LNCaP clone FGC (cell line): Measurements from ENCODE around the gene DCANP1.

Experiments
- DNase-seq: peaks from one replicate; pipeline ENCODE4 v3.0.0-alpha.2; 2011; ENCODE audit warnings: low read depth
- H3K4me3 ChIP-seq: 2 replicates; pipeline ENCODE4 v1.5.1; 2011; ENCODE audit warnings: mild to moderate bottlenecking, low read depth, low read length, control low read depth
- TF ChIP-seq, protein P1 (sequence below): IDR thresholded peaks from 2 replicates; pipeline ENCODE4 v1.5.1; 2012; ENCODE audit warnings: mild to moderate bottlenecking; ENCODE audit not compliant: control insufficient read depth, insufficient read depth; ENCODE audit errors: extremely low read depth

The DCANP1 gene

DNA sequence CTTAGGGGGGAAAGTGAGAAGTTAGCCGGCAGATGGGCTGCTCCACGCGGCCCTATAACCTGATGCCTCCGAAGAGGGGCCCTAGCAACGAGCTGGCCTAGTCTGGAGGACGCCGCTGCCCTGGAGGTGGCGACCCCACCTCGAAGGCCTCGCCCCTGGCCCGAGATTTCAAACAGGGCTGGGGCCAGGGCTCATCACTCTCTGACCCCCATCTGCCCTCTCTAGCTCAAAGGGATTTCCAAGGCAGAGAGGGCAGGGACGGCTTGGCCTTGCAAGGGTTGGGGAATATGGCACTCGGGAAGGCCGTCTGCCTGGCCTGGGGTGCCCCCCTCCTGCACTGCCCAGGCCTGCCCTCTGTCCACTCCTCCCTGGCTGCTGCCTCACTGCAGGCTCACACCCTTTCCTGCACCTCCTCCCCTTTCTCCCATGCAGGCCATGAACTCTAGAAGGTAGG is 30.5 kb upstream of the DCANP1 start:
- H3K4me3 ChIP-seq = no peak overlapping the region
- DNase-seq = no peak
- TF ChIP-seq, protein P1, sequence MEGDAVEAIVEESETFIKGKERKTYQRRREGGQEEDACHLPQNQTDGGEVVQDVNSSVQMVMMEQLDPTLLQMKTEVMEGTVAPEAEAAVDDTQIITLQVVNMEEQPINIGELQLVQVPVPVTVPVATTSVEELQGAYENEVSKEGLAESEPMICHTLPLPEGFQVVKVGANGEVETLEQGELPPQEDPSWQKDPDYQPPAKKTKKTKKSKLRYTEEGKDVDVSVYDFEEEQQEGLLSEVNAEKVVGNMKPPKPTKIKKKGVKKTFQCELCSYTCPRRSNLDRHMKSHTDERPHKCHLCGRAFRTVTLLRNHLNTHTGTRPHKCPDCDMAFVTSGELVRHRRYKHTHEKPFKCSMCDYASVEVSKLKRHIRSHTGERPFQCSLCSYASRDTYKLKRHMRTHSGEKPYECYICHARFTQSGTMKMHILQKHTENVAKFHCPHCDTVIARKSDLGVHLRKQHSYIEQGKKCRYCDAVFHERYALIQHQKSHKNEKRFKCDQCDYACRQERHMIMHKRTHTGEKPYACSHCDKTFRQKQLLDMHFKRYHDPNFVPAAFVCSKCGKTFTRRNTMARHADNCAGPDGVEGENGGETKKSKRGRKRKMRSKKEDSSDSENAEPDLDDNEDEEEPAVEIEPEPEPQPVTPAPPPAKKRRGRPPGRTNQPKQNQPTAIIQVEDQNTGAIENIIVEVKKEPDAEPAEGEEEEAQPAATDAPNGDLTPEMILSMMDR = no peak

DNA sequence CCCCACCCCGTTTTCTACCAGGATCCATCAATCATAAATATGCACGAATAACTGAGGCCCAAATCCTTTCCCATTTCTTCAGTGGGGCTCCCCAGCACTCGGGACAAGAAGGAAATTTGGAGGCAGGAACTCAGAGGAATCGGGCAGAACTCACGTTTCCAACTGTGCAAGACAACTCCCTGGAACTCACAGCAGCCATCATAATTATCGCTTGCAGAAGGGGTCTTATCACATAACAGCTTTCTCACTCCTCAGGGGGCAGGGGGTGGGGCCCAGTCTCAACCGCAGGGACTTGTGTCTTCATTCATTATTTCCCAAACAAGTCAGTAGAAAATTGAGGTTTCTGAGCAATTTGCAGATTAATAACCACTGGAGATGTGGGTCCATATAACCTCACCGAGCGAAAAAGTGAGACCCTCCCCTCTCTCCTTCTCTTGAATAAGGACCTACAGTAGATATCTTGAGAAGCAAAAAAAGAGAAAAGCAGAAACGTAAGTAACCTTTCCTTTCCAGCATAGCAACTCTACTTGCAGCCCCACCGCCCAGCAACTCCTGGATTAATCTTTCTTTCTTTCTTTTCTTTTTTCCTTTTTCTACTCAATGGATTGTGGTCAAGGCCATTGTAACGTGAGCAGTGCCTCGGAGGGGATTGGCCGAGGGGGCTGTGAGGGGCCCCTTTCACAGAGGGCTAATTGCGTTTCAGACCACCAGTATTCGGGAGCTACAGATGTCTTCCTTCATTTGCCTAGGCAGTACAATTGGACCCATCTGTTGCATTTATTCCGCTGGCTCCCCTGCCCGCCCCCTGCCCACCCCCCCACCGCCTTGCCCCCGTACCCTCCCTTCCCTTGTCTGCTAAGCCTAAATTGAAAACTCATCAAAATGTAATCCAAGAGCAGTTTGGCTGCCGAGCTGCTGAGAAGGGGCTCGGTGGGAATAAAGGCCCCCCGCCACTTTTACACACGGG is 29.8 kb upstream of the DCANP1 start:
- DNase-seq = no peak
- TF ChIP-seq, protein P1 = no peak
- H3K4me3 ChIP-seq = no peak overlapping the region

DNA sequence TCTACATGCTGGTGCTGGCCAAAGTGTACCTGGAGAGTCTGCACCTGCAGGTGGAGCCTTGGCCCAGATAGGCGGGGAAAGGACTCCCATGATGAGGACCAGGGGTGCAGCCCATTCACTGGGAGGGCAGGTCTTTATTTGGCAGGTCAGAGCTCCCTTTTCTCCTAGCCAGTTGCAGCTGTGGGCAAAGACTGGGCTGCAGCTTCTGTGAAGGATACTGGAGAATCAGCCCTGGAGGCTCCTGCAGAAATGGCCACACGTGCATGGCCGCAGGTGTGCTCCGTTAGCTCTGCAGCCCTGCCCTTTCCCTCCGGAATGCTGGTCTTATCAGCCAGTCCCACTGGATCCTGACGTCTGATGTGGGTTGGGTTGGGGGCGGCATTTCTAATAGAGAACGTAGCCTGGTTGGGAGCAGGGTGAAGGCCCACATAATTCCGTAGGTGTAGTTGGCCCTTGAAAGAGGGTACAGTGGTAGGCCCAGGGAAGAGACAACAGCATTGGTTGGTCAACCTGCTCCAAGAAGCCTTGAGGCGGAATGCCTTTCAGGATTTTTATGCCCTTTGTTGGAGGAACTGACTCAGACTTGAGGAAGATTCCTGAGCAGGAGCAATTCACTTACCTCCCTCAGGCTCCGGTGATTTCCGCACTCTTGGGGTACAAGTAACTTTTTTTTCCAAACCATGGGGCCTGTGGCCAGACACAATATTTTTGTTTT is 27.0 kb upstream of the DCANP1 start:
- no peak overlapping the region for H3K4me3 ChIP-seq
- DNase-seq = no peak
- TF ChIP-seq, protein P1 = no peak

DNA sequence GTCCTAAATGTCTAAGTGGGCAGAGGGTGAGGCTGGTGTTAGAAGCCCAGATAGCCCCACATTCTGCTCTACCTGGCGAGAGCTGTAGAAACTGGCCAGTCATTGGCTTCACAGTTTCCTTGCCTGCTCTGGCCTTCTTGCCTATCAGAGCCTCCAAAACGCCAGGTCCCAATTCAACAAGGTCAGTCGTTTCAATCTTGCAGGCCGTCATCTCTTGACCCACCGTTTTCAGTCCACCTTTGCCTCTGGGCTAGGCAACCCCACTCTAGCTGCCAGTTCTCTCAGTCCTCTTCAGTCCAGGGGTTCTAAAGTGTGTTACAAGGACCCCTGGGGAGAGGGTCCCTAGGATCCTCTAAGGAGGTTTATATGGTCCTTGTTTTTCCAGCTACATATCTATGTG is 25.0 kb upstream of the DCANP1 start:
- no peak overlapping the region for H3K4me3 ChIP-seq
- DNase-seq = no peak
- TF ChIP-seq, protein P1 = no peak

DNA sequence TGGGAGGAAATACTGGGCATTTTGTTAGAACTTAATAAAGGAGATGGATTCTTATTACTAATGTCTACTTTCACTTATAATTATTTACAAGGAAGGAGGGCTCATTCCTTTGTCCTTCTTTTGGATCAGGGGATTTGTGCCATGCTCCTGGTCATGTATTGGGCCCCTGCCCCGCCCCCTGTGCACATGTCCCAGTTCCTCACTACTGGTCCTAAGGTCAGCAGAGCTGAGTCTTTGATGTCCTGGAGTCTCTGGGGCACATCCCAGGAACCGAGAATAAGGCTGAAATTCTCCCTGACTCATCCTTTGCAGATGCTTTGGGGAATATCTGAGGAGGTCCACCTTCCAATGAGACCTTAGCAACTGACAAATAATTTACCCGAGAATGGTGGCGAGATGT is 24.6 kb upstream of the DCANP1 start:
- no peak for DNase-seq
- H3K4me3 ChIP-seq = no peak overlapping the region
- TF ChIP-seq, protein P1 = no peak

DNA sequence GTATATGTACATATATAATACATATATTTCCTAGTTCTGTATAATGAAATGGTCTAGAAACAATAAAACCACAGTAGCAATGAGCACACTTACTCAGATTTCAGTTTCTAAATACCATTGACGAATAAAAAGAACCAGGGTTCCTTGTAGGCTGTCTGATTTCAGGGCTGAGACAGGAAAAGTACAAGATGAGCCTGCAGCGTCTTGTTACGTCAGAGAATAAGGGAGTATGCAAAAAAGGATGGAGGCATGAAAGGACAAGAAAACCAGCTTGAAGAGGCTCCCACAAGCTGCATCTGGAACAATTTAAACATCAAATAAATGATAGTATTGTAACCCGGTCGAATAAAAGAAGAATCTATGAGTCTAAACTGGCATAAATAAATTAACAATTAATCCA is 22.8 kb upstream of the DCANP1 start:
- DNase-seq = no peak
- TF ChIP-seq, protein P1 = no peak
- H3K4me3 ChIP-seq = no peak overlapping the region
